Measurements from ENCODE around the gene RIMKLB.
A peak's percentile ranks its signal among the peaks of the same experiment; 100 is the strongest.
"Not testable (repeated sequence)": the region's sequence is repeated elsewhere in the genome, so short reads cannot be mapped to it uniquely, and the experiment has no call there.

The RIMKLB gene

GRCh38 chr12:8692573-8692972 lies 5.2 kb upstream of the RIMKLB start:
- peak; percentile 37 for DNase-seq (ENCODE audit: low spot score)

GRCh38 chr12:8695116-8695515 lies 2.7 kb upstream of the RIMKLB start:
- no peak for DNase-seq (ENCODE audit: low spot score)

- DNase-seq (ENCODE audit: low spot score): no peak
These were observed 1.2 kb upstream of the RIMKLB start for GRCh38 chr12:8696442-8697090.

- peak; percentile 49 for DNase-seq (ENCODE audit: low spot score)
These were observed 693 bp upstream of the RIMKLB start for GRCh38 chr12:8697120-8697475.

GRCh38 chr12:8698132-8698851 lies 501 bp downstream of the RIMKLB start:
- peak; percentile 84 for DNase-seq (ENCODE audit: low spot score)

GRCh38 chr12:8698879-8699278 lies 1.1 kb downstream of the RIMKLB start:
- DNase-seq (ENCODE audit: low spot score): no peak

- no peak for DNase-seq (ENCODE audit: low spot score)
These were observed 1.9 kb downstream of the RIMKLB start for GRCh38 chr12:8699714-8700113.

- no peak for DNase-seq (ENCODE audit: low spot score)
These were observed 3.4 kb downstream of the RIMKLB start for GRCh38 chr12:8701046-8701660.

- no peak for DNase-seq (ENCODE audit: low spot score)
These were observed 4.4 kb downstream of the RIMKLB start for GRCh38 chr12:8702159-8702558.

- peak; percentile 43 for DNase-seq (ENCODE audit: low spot score)
These were observed 11.5 kb downstream of the RIMKLB start for GRCh38 chr12:8709124-8709830.

- peak; percentile 8 for DNase-seq (ENCODE audit: low spot score)
These were observed 14.8 kb downstream of the RIMKLB start for GRCh38 chr12:8712572-8712971.

GRCh38 chr12:8722286-8722800 lies 24.6 kb downstream of the RIMKLB start:
- no peak for DNase-seq (ENCODE audit: low spot score)

GRCh38 chr12:8734873-8735381 lies 37.1 kb downstream of the RIMKLB start:
- peak; percentile 31 for DNase-seq (ENCODE audit: low spot score)

GRCh38 chr12:8742501-8742900 lies 44.7 kb downstream of the RIMKLB start:
- peak; percentile 84 for DNase-seq (ENCODE audit: low spot score)

GRCh38 chr12:8743121-8743520 lies 45.3 kb downstream of the RIMKLB start:
- not testable (repeated sequence) for DNase-seq (ENCODE audit: low spot score)

GRCh38 chr12:8745631-8746030 lies 47.8 kb downstream of the RIMKLB start:
- not testable (repeated sequence) for DNase-seq (ENCODE audit: low spot score)

GRCh38 chr12:8746046-8746445 lies 48.3 kb downstream of the RIMKLB start:
- no peak for DNase-seq (ENCODE audit: low spot score)

GRCh38 chr12:8760076-8760475 lies 62.3 kb downstream of the RIMKLB start:
- not testable (repeated sequence) for DNase-seq (ENCODE audit: low spot score)

GRCh38 chr12:8762701-8763100 lies 64.9 kb downstream of the RIMKLB start:
- not testable (repeated sequence) for DNase-seq (ENCODE audit: low spot score)

GRCh38 chr12:8766121-8766520 lies 68.3 kb downstream of the RIMKLB start:
- not testable (repeated sequence) for DNase-seq (ENCODE audit: low spot score)

- DNase-seq (ENCODE audit: low spot score): no peak
These were observed 72.7 kb downstream of the RIMKLB start for GRCh38 chr12:8770499-8770898.

GRCh38 chr12:8771072-8771471 lies 73.3 kb downstream of the RIMKLB start:
- no peak for DNase-seq (ENCODE audit: low spot score)
